ENCODE results near the gene IFFO2. TPM values are rescaled to one million over a fixed set of nuclear protein-coding genes. Genes with fewer than 3 reads are reported as not detected.

Gene IFFO2
- total and polyA plus RNA-seq, 2 of the 13 experiments (the other 11 are each of a cell fraction or from before 2014, with no cell fraction given) = 7.3 to 16.7 TPM

DNA sequence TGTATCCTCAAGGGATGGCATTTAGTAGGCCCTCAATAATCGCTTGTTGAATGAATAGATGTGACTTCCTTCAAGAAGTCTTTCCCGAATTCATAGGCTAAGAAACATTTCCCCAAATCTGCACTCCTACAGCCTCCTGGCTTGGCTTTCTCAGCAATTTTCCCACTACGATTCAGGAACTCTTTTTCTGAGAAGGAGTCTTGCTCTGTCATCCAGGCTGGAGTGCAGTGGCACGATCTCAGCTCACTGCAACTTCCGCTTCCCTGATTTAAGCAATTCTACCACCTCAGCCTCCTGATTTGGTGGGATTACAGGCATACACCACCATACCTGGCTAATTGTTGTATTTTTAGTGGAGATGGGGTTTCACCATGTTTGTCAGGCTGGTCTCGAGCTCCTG is 37.9 kb upstream of the IFFO2 start:
- H3K4me2 ChIP-seq (ENCODE audit: low read depth, low read length) = no peak overlapping the region
- ATAC-seq (no peak), FAIRE-seq (no peak), DNase-seq (ENCODE audit: low spot score) (no peak)
- no peaks in the 10 kb centered on the region for H3K9me3 ChIP-seq (ENCODE audit: low read length)
- ChIA-PET POLR2A (no interaction called here), CTCF (ENCODE audit: low intra/inter-chr PET ratio, low total read pairs) (no interaction called here)
- peaks cover 0 to 3% of the 10 kb centered on the region in 2 experiments; a peak in 2 of 5 replicates for H3K27me3 ChIP-seq (ENCODE audit: control insufficient read depth in 1 of 2, insufficient read depth in 2 of 2, low read length in 2 of 2)
- H3K27ac ChIP-seq (ENCODE audit: extremely low read length, insufficient read depth, low read length) = no peak overlapping the region
- no peaks in the 10 kb centered on the region for H4K20me1 ChIP-seq (ENCODE audit: insufficient read depth, low read length)
- WGBS (ENCODE audit: low lambda C conversion rate) = 24% methylated on average over 6 of the region's 6 CpGs
- BruUV-seq (replicated peaks) = no TSS peak
- intact Hi-C loops (cut with micrococcal nuclease; ENCODE audit: unreplicated experiment) = no loop called here
- H3K4me1 ChIP-seq (ENCODE audit: insufficient read depth, low read length) = peaks cover 27% of the 10 kb centered on the region
- H3K4me3 ChIP-seq (replicated peaks in 1 of 3; ENCODE audit: insufficient read depth in 1 of 3, low read depth in 2 of 3, low read length in 3 of 3) = no peak overlapping the region
- H2AFZ ChIP-seq (ENCODE audit: low read length) = no peak overlapping the region
- no peaks in the 10 kb centered on the region for H3K79me2 ChIP-seq (ENCODE audit: insufficient read depth, low read length)
- no peak overlapping the region for H3K9ac ChIP-seq (ENCODE audit: insufficient read depth, low read depth, low read length)
- no peaks in the 10 kb centered on the region for H3K36me3 ChIP-seq (replicated peaks in 1 of 2; ENCODE audit: control insufficient read depth in 1 of 2, insufficient read depth in 2 of 2, low read length in 2 of 2)
- in situ Hi-C loops (cut with HindIII; ENCODE audit: extremely low pct_ligation_motif_present, low pct_unique_long_range_greater_than_20kb) = no loop called here
- TF ChIP-seq ZNF17 (CRISPR knock-in tag; IDR thresholded peaks at IDR 0.05) (no peak), ZSCAN31 (CRISPR knock-in tag; IDR thresholded peaks at IDR 0.05; ENCODE audit: low read depth) (no peak), ZNF234 (CRISPR knock-in tag; conservative IDR thresholded peaks at IDR 0.05) (no peak), GTF3A (CRISPR knock-in tag; conservative IDR thresholded peaks at IDR 0.05) (no peak), ZNF160 (CRISPR knock-in tag; IDR thresholded peaks at IDR 0.05) (no peak), ZNF674 (CRISPR knock-in tag; IDR thresholded peaks at IDR 0.05; ENCODE audit: low read depth) (no peak), ZNF180 (CRISPR knock-in tag; IDR thresholded peaks at IDR 0.05; ENCODE audit: borderline replicate concordance, low read depth) (no peak), RARG (CRISPR knock-in tag; IDR thresholded peaks at IDR 0.05; ENCODE audit: low read depth) (no peak), POLR2AphosphoS2 (IDR thresholded peaks at IDR 0.05; ENCODE audit: low read depth, low read length) (no peak), ZNF329 (CRISPR knock-in tag; IDR thresholded peaks at IDR 0.05; ENCODE audit: low read depth) (no peak), SP5 (CRISPR knock-in tag; IDR thresholded peaks at IDR 0.05; ENCODE audit: borderline replicate concordance, low read depth) (no peak), ZNF33A (CRISPR knock-in tag; IDR thresholded peaks at IDR 0.05; ENCODE audit: borderline replicate concordance) (no peak), KAT8 (CRISPR knock-in tag; IDR thresholded peaks at IDR 0.05) (no peak), ZFY (CRISPR knock-in tag; IDR thresholded peaks at IDR 0.05) (no peak)
- TF ChIP-seq, protein P1, sequence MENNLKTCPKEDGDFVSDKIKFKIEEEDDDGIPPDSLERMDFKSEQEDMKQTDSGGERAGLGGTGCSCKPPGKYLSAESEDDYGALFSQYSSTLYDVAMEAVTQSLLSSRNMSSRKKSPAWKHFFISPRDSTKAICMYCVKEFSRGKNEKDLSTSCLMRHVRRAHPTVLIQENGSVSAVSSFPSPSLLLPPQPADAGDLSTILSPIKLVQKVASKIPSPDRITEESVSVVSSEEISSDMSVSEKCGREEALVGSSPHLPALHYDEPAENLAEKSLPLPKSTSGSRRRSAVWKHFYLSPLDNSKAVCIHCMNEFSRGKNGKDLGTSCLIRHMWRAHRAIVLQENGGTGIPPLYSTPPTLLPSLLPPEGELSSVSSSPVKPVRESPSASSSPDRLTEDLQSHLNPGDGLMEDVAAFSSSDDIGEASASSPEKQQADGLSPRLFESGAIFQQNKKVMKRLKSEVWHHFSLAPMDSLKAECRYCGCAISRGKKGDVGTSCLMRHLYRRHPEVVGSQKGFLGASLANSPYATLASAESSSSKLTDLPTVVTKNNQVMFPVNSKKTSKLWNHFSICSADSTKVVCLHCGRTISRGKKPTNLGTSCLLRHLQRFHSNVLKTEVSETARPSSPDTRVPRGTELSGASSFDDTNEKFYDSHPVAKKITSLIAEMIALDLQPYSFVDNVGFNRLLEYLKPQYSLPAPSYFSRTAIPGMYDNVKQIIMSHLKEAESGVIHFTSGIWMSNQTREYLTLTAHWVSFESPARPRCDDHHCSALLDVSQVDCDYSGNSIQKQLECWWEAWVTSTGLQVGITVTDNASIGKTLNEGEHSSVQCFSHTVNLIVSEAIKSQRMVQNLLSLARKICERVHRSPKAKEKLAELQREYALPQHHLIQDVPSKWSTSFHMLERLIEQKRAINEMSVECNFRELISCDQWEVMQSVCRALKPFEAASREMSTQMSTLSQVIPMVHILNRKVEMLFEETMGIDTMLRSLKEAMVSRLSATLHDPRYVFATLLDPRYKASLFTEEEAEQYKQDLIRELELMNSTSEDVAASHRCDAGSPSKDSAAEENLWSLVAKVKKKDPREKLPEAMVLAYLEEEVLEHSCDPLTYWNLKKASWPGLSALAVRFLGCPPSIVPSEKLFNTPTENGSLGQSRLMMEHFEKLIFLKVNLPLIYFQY (CRISPR knock-in tag; IDR thresholded peaks at IDR 0.05; ENCODE audit: borderline replicate concordance) = no peak
- TF ChIP-seq, protein P2, sequence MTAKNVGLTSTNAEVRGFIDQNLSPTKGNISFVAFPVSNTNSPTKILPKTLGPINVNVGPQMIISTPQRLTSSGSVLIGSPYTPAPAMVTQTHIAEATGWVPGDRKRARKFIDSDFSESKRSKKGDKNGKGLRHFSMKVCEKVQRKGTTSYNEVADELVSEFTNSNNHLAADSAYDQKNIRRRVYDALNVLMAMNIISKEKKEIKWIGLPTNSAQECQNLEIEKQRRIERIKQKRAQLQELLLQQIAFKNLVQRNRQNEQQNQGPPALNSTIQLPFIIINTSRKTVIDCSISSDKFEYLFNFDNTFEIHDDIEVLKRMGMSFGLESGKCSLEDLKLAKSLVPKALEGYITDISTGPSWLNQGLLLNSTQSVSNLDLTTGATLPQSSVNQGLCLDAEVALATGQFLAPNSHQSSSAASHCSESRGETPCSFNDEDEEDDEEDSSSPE (CRISPR knock-in tag; IDR thresholded peaks at IDR 0.05) = no peak
- TF ChIP-seq, protein P3, sequence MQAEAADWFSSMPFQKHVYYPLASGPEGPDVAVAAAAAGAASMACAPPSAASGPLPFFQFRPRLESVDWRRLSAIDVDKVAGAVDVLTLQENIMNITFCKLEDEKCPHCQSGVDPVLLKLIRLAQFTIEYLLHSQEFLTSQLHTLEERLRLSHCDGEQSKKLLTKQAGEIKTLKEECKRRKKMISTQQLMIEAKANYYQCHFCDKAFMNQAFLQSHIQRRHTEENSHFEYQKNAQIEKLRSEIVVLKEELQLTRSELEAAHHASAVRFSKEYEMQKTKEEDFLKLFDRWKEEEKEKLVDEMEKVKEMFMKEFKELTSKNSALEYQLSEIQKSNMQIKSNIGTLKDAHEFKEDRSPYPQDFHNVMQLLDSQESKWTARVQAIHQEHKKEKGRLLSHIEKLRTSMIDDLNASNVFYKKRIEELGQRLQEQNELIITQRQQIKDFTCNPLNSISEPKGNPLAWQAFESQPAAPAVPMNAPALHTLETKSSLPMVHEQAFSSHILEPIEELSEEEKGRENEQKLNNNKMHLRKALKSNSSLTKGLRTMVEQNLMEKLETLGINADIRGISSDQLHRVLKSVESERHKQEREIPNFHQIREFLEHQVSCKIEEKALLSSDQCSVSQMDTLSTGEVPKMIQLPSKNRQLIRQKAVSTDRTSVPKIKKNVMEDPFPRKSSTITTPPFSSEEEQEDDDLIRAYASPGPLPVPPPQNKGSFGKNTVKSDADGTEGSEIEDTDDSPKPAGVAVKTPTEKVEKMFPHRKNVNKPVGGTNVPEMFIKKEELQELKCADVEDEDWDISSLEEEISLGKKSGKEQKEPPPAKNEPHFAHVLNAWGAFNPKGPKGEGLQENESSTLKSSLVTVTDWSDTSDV (CRISPR knock-in tag; IDR thresholded peaks at IDR 0.05) = no peak
